ENCODE results near the gene SLC27A3. TPM values are rescaled to one million over a fixed set of nuclear protein-coding genes. Genes with fewer than 3 reads are reported as not detected.

Gene SLC27A3
- total and polyA plus RNA-seq, 9 of the 15 experiments (the other 6 are each of a cell fraction or from before 2014, with no cell fraction given) = 0.57 to 5.2 (median 2.8) TPM

DNA sequence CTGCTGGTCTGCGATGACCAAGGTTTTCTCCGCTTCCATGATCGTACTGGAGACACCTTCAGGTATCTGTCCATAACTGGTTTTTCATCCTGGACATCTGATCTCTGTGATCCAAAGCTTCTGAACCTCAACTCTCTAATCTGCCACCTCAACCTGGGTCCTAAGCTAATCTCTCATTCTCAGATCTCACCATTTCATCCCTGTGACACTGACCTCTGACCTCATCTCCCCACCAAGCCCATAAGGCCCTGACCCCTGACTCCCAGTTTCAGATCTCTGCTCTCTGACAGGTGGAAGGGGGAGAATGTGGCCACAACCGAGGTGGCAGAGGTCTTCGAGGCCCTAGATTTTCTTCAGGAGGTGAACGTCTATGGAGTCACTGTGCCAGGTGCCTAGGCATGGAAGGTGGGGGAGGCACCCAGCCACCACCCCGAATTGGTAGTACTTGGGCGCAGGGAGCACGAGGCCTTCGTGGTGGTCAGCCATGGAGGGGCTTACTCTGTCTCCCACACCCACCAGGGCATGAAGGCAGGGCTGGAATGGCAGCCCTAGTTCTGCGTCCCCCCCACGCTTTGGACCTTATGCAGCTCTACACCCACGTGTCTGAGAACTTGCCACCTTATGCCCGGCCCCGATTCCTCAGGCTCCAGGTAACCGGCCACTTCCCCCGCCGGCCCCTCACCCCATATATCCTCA, 3.8 kb downstream of the SLC27A3 start (continued):
- TF ChIP-seq, protein P1, sequence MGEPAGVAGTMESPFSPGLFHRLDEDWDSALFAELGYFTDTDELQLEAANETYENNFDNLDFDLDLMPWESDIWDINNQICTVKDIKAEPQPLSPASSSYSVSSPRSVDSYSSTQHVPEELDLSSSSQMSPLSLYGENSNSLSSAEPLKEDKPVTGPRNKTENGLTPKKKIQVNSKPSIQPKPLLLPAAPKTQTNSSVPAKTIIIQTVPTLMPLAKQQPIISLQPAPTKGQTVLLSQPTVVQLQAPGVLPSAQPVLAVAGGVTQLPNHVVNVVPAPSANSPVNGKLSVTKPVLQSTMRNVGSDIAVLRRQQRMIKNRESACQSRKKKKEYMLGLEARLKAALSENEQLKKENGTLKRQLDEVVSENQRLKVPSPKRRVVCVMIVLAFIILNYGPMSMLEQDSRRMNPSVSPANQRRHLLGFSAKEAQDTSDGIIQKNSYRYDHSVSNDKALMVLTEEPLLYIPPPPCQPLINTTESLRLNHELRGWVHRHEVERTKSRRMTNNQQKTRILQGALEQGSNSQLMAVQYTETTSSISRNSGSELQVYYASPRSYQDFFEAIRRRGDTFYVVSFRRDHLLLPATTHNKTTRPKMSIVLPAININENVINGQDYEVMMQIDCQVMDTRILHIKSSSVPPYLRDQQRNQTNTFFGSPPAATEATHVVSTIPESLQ (CRISPR knock-in tag; IDR thresholded peaks at IDR 0.05) = no peak
- no peak; the same call in 1 of the 2 replicates for TF ChIP-seq SP1 (CRISPR knock-in tag; IDR thresholded peaks at IDR 0.05)
- TF ChIP-seq COPS2 (conservative IDR thresholded peaks at IDR 0.05) = no peak
- TF ChIP-seq ZNF780A (CRISPR knock-in tag; IDR thresholded peaks at IDR 0.05) = no peak
- TF ChIP-seq, protein P2, sequence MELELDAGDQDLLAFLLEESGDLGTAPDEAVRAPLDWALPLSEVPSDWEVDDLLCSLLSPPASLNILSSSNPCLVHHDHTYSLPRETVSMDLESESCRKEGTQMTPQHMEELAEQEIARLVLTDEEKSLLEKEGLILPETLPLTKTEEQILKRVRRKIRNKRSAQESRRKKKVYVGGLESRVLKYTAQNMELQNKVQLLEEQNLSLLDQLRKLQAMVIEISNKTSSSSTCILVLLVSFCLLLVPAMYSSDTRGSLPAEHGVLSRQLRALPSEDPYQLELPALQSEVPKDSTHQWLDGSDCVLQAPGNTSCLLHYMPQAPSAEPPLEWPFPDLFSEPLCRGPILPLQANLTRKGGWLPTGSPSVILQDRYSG (tag; conservative IDR thresholded peaks at IDR 0.05; ENCODE audit: low read depth) = no peak
- TF ChIP-seq ESRRA (IDR thresholded peaks at IDR 0.05; ENCODE audit: borderline replicate concordance, low read depth) = peak; percentile 39; the same call in 1 of the 2 replicates
- TF ChIP-seq CBX1 (IDR thresholded peaks at IDR 0.05; ENCODE audit: low read depth) = no peak
- no peak for TF ChIP-seq TAF15 (IDR thresholded peaks at IDR 0.05; ENCODE audit: low read depth, low read length)
- no peak for TF ChIP-seq RAD21 (CRISPR knock-in tag; conservative IDR thresholded peaks at IDR 0.05 in 1 of 2, IDR thresholded peaks at IDR 0.05 in 1 of 2)
- peak; percentile 50; the same call in 1 of the 2 replicates for TF ChIP-seq EP300 (IDR thresholded peaks at IDR 0.05; ENCODE audit: low read length)
- no peak for TF ChIP-seq HDAC8 (tag; IDR thresholded peaks at IDR 0.05)
- TF ChIP-seq CCNT2 (IDR thresholded peaks at IDR 0.05; ENCODE audit: borderline replicate concordance, extremely low read depth, insufficient read length, low read depth, low read length) = peak; percentile 23
- no peak for TF ChIP-seq TFAM (CRISPR knock-in tag; conservative IDR thresholded peaks at IDR 0.05)
- TF ChIP-seq, protein P3, sequence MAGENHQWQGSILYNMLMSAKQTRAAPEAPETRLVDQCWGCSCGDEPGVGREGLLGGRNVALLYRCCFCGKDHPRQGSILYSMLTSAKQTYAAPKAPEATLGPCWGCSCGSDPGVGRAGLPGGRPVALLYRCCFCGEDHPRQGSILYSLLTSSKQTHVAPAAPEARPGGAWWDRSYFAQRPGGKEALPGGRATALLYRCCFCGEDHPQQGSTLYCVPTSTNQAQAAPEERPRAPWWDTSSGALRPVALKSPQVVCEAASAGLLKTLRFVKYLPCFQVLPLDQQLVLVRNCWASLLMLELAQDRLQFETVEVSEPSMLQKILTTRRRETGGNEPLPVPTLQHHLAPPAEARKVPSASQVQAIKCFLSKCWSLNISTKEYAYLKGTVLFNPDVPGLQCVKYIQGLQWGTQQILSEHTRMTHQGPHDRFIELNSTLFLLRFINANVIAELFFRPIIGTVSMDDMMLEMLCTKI (IDR thresholded peaks at IDR 0.05; ENCODE audit: partially characterized antibody) = no peak
- no peak for TF ChIP-seq U2AF1 (optimal IDR thresholded peaks at IDR 0.05; ENCODE audit: low read depth, low read length)
- TF ChIP-seq ILK (tag; IDR thresholded peaks at IDR 0.05; ENCODE audit: borderline replicate concordance, low read depth) = no peak
- peak; percentile 17 to 82; a peak in 1 of 4 replicates for TF ChIP-seq TEAD1 (CRISPR knock-in tag; IDR thresholded peaks at IDR 0.05)
- TF ChIP-seq MTA1 (IDR thresholded peaks at IDR 0.05; ENCODE audit: borderline replicate concordance) = no peak
- peak; percentile 94 for TF ChIP-seq TAL1 (IDR thresholded peaks at IDR 0.05)
- TF ChIP-seq, protein P4, sequence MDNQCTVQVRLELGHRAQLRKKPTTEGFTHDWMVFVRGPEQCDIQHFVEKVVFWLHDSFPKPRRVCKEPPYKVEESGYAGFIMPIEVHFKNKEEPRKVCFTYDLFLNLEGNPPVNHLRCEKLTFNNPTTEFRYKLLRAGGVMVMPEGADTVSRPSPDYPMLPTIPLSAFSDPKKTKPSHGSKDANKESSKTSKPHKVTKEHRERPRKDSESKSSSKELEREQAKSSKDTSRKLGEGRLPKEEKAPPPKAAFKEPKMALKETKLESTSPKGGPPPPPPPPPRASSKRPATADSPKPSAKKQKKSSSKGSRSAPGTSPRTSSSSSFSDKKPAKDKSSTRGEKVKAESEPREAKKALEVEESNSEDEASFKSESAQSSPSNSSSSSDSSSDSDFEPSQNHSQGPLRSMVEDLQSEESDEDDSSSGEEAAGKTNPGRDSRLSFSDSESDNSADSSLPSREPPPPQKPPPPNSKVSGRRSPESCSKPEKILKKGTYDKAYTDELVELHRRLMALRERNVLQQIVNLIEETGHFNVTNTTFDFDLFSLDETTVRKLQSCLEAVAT (IDR thresholded peaks at IDR 0.05) = 0 out of 4 replicates have a peak, but pooled peaks of 1 of the 2 experiments have one; percentile 43
- TF ChIP-seq ZNF24 (IDR thresholded peaks at IDR 0.05) = no peak
- TF ChIP-seq GABPB2 (CRISPR knock-in tag; conservative IDR thresholded peaks at IDR 0.05) = no peak
- TF ChIP-seq RCOR1 (IDR thresholded peaks at IDR 0.05; ENCODE audit: borderline replicate concordance in 1 of 2, low read depth in 2 of 2, low read length in 2 of 2) = peak in 1 of 2 experiments; percentile 89; a peak in 3 of 4 replicates

All from K562 (cell line).